IMR-90 (cell line): ENCODE results near the gene DCAF11. TPM values are rescaled to one million over a fixed set of nuclear protein-coding genes. Genes with fewer than 3 reads are reported as not detected.

Experiments used
- RCOR1 ChIP-seq: IDR thresholded peaks from 2 replicates; pipeline ENCODE4 v1.6.1; 2012; ENCODE audit warnings: mild to moderate bottlenecking, low read length, improper control_type of control experiment; ENCODE audit not compliant: insufficient replicate concordance
- polyA plus RNA-seq, 3 experiments: library from polyadenylated mRNA; depleted of rRNA; stranded (reverse); fragments of >200 nt; gene quantifications; 2 replicates each; pipeline ENCODE4 v1.2.3, GENCODE V29; 2012; ENCODE audit warnings: low replicate concordance in 1 of 3
- total RNA-seq: library from RNA; depleted of rRNA; stranded (reverse); fragments of >200 nt; gene quantifications from 2 replicates; pipeline ENCODE4 v1.2.3, GENCODE V29; 2012
- TF ChIP-seq, protein P1 (sequence below): fragments of 150-350 bp; IDR thresholded peaks from 2 replicates; pipeline ENCODE4 v1.6.1; 2016; ENCODE audit warnings: low read depth, mild to moderate bottlenecking, low read length, moderate library complexity, borderline replicate concordance

Gene DCAF11
- total and polyA plus RNA-seq, 2 of the 4 experiments (the other 2 are of a cell fraction) = 21.0 to 52.0 TPM

DNA sequence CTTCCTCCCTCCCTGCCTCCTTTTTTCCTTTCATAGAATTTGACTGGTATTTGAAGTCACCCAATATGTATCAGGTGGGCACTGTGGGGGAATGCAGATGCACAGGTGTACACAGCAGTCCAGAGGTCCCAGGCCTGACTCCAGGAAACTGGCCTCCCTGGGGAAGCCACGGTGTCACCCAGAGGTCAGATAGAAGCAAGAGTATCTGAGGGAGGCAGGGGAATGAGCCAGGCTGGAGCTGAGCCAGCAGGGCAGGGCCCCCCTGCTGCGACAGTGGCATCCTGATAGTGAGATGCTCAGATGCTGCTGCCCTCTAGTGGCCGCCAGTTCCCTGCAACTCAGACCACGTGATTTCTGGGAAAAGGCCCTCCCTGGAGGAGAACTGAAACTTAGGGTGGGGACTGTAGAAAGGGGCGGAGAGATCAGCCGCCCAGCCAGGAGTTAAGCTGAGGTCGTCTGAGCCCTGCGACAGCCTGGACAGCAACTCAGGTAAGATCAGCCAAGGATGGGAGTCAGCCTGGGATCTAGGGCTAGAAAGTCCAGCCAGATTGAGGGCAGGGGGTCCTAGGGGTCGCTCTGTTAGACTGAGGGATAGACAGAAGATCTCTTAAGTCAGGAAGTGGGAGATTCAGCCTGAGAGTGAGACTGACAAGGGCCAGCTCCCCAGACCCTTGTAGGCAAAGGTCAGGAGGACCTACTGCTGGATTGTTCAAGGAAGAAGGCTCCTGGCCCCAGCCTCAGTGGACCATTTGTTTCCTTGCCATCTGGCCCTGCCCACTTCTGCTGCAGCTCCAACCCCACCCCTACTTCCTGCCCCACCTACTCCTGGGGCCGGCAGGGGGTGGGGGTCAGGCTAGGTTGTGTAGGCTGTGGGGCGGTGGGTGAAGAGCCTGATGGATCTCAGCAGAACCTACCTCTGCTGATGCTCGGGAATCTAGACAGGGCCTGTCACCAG lies 46.5 kb downstream of the DCAF11 start, which contains the start of gene IRF9 (continued):
- TF ChIP-seq, protein P1, sequence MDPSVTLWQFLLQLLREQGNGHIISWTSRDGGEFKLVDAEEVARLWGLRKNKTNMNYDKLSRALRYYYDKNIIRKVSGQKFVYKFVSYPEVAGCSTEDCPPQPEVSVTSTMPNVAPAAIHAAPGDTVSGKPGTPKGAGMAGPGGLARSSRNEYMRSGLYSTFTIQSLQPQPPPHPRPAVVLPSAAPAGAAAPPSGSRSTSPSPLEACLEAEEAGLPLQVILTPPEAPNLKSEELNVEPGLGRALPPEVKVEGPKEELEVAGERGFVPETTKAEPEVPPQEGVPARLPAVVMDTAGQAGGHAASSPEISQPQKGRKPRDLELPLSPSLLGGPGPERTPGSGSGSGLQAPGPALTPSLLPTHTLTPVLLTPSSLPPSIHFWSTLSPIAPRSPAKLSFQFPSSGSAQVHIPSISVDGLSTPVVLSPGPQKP = no peak
- peak; percentile 71 for TF ChIP-seq RCOR1
